ENCODE data around the gene SLC4A5.

The SLC4A5 gene

DNA sequence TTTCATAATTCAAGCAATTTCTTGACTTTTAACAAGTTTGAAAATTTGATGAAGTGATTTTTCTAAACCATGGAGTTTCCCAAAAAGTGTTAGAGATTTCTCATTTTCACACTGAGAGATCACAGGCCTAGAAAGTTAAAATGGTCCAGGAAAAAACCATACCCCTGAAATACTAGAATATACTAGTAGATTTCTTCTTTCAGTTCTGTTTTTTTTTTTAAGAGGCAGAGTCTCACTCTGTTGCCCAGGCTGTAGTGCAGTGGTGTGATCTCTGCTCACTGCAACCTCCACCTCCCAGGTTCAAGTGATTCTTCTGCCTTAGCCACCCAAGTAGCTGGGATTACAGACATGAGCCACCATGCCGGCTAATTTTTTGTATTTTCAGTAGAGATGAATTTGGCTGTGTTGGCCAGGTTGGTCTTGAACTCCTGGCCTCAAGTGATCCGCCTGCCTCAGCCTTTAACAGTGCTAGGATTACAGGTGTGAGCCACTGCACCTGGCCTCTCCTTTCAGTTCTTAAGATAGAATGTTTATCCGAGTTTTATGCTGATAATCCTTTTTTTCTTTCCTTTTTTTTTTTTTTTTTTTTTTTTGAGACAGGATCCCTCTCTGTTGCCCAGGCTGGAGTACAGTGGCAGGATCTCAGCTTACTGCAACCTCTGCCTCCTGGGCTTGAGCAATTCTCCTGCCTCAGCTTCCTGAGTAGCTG, 130.4 kb downstream of the SLC4A5 start:
- CTCF ChIA-PET, result no interaction called here

GRCh38 chr2:74206180-74206688, 137.0 kb downstream of the SLC4A5 start:
- POLR2A ChIA-PET, result no interaction called here
- Histone ChIP-seq H3K36me3 (ENCODE audit: control insufficient read depth in 2 of 2, insufficient read depth in 1 of 2, low read length in 2 of 2) (peaks cover 40 to 42% of the 10 kb centered on the region in 2 experiments), H3K27ac (ENCODE audit: extremely low read depth, low read depth, low read length) (no peak overlapping the region)

More for the DNA sequence above, 130.4 kb downstream of the SLC4A5 start:
- Histone ChIP-seq H3K36me3 (ENCODE audit: control insufficient read depth in 2 of 2, insufficient read depth in 1 of 2, low read length in 2 of 2) (peaks cover 62 to 90% of the 10 kb centered on the region in 2 experiments), H3K4me3 (ENCODE audit: low read depth, low read length) (no peak overlapping the region), H3K4me1 (ENCODE audit: control insufficient read depth, insufficient read depth, low read length) (no peaks in the 10 kb centered on the region), H3K9me3 (ENCODE audit: control insufficient read depth, insufficient read depth, low read depth, low read length) (no peaks in the 10 kb centered on the region), H3K27ac (ENCODE audit: extremely low read depth, low read depth, low read length) (no peak overlapping the region)
- TF ChIP-seq ZNF514 (tag by site-specific recombination; IDR thresholded peaks at IDR 0.05), result no peak
- TF ChIP-seq OVOL3 (tag by site-specific recombination; IDR thresholded peaks at IDR 0.05), result no peak
- no peak for TF ChIP-seq ZNF335 (tag by site-specific recombination; conservative IDR thresholded peaks at IDR 0.05)
- TF ChIP-seq TRIM28 (IDR thresholded peaks at IDR 0.05; ENCODE audit: borderline replicate concordance, low read length), result no peak
- TF ChIP-seq, protein P1, sequence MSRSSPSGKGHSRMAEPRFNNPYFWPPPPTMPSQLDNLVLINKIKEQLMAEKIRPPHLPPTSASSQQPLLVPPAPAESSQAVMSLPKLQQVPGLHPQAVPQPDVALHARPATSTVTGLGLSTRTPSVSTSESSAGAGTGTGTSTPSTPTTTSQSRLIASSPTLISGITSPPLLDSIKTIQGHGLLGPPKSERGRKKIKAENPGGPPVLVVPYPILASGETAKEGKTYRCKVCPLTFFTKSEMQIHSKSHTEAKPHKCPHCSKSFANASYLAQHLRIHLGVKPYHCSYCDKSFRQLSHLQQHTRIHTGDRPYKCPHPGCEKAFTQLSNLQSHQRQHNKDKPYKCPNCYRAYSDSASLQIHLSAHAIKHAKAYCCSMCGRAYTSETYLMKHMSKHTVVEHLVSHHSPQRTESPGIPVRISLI (tag by site-specific recombination; IDR thresholded peaks at IDR 0.05), result peak; percentile 52; the same call in 1 of the 2 replicates
- no peak for TF ChIP-seq ZNF157 (tag by site-specific recombination; IDR thresholded peaks at IDR 0.05)
- no peak for TF ChIP-seq ZNF175 (tag by site-specific recombination; IDR thresholded peaks at IDR 0.05)
- POLR2A ChIA-PET, result interaction anchor here (0.6 kb wide), 1 partner anchor 9 kb away, joined by 18 read pairs; no protein-coding TSS in a partner anchor

DNA sequence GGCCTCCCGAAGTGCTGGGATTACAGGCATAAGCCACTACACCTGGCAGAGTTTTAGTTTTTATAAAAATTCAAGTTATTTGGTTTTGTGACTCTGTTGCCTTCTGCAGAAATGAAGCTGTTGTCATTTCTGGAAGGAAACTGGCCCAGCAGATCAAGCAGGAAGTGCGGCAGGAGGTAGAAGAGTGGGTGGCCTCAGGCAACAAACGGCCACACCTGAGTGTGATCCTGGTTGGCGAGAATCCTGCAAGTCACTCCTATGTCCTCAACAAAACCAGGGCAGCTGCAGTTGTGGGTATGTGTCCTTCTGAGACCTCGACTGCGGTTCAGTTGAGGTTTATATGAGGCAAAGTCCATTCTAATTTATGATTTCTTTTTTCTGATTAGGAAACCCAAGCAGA, 137.6 kb downstream of the SLC4A5 start:
- ChIA-PET CTCF (interaction anchor here (0.6 kb wide), 1 partner anchor 39 kb away, joined by 4 read pairs; no protein-coding TSS in a partner anchor), POLR2A (interaction anchor here (1.0 to 2.4 kb wide), 2 partner anchors 10 to 27 kb away, joined by 3 to 8 read pairs; partner anchors contain the start of gene MOB1A)
- Histone ChIP-seq H3K4me1 (ENCODE audit: control insufficient read depth, insufficient read depth, low read length) (peaks cover 18% of the 10 kb centered on the region), H3K9me3 (ENCODE audit: control insufficient read depth, insufficient read depth, low read depth, low read length) (no peaks in the 10 kb centered on the region), H3K4me3 (ENCODE audit: low read depth, low read length) (no peak overlapping the region), H3K27ac (ENCODE audit: extremely low read depth, low read depth, low read length) (no peak overlapping the region), H3K36me3 (ENCODE audit: control insufficient read depth in 2 of 2, insufficient read depth in 1 of 2, low read length in 2 of 2) (peaks cover 34 to 36% of the 10 kb centered on the region in 2 experiments)
- TF ChIP-seq SP2 (tag by site-specific recombination; IDR thresholded peaks at IDR 0.05) (no peak), ZNF18 (tag by site-specific recombination; IDR thresholded peaks at IDR 0.05) (0 out of 2 replicates have a peak, but pooled peaks have one; percentile 18), ZNF658 (tag by site-specific recombination; IDR thresholded peaks at IDR 0.05) (no peak), MZF1 (tag by site-specific recombination; IDR thresholded peaks at IDR 0.05; ENCODE audit: borderline replicate concordance) (no peak), ZNF843 (tag by site-specific recombination; IDR thresholded peaks at IDR 0.05) (no peak)
- TF ChIP-seq, protein P2, sequence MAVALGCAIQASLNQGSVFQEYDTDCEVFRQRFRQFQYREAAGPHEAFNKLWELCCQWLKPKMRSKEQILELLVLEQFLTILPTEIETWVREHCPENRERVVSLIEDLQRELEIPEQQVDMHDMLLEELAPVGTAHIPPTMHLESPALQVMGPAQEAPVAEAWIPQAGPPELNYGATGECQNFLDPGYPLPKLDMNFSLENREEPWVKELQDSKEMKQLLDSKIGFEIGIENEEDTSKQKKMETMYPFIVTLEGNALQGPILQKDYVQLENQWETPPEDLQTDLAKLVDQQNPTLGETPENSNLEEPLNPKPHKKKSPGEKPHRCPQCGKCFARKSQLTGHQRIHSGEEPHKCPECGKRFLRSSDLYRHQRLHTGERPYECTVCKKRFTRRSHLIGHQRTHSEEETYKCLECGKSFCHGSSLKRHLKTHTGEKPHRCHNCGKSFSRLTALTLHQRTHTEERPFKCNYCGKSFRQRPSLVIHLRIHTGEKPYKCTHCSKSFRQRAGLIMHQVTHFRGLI (tag by site-specific recombination; IDR thresholded peaks at IDR 0.05), result peak; percentile 99

More at GRCh38 chr2:74206180-74206688, 137.0 kb downstream of the SLC4A5 start:
- no peak overlapping the region for H3K4me3 ChIP-seq (ENCODE audit: low read depth, low read length)
- CTCF ChIA-PET, result interaction anchor here (0.6 to 0.7 kb wide), 2 partner anchors 39 to 297 kb away, joined by 3 to 4 read pairs; no protein-coding TSS in a partner anchor
- H3K9me3 ChIP-seq (ENCODE audit: control insufficient read depth, insufficient read depth, low read depth, low read length), result no peaks in the 10 kb centered on the region
- H3K4me1 ChIP-seq (ENCODE audit: control insufficient read depth, insufficient read depth, low read length), result peaks cover 16% of the 10 kb centered on the region
- peak; percentile 40 for TF ChIP-seq ZIC2 (tag by site-specific recombination; IDR thresholded peaks at IDR 0.05)
- TF ChIP-seq ZBTB21 (tag by site-specific recombination; IDR thresholded peaks at IDR 0.05), result peak; percentile 85
- 0 out of 2 replicates have a peak, but pooled peaks have one; percentile 31 for TF ChIP-seq TRIM28 (IDR thresholded peaks at IDR 0.05; ENCODE audit: borderline replicate concordance, low read length)
- peak; percentile 94 for TF ChIP-seq ZNF629 (tag by site-specific recombination; IDR thresholded peaks at IDR 0.05)
- no peak for TF ChIP-seq KLF10 (tag by site-specific recombination; IDR thresholded peaks at IDR 0.05)
- no peak for TF ChIP-seq KLF1 (tag by site-specific recombination; IDR thresholded peaks at IDR 0.05)
- TF ChIP-seq SCRT2 (tag by site-specific recombination; IDR thresholded peaks at IDR 0.05), result peak; percentile 71
- TF ChIP-seq, protein P3, sequence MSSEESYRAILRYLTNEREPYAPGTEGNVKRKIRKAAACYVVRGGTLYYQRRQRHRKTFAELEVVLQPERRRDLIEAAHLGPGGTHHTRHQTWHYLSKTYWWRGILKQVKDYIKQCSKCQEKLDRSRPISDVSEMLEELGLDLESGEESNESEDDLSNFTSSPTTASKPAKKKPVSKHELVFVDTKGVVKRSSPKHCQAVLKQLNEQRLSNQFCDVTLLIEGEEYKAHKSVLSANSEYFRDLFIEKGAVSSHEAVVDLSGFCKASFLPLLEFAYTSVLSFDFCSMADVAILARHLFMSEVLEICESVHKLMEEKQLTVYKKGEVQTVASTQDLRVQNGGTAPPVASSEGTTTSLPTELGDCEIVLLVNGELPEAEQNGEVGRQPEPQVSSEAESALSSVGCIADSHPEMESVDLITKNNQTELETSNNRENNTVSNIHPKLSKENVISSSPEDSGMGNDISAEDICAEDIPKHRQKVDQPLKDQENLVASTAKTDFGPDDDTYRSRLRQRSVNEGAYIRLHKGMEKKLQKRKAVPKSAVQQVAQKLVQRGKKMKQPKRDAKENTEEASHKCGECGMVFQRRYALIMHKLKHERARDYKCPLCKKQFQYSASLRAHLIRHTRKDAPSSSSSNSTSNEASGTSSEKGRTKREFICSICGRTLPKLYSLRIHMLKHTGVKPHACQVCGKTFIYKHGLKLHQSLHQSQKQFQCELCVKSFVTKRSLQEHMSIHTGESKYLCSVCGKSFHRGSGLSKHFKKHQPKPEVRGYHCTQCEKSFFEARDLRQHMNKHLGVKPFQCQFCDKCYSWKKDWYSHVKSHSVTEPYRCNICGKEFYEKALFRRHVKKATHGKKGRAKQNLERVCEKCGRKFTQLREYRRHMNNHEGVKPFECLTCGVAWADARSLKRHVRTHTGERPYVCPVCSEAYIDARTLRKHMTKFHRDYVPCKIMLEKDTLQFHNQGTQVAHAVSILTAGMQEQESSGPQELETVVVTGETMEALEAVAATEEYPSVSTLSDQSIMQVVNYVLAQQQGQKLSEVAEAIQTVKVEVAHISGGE (tag by site-specific recombination; conservative IDR thresholded peaks at IDR 0.05; ENCODE audit: low read depth), result no peak
- 0 out of 2 replicates have a peak, but pooled peaks have one; percentile 12 for TF ChIP-seq SP7 (tag by site-specific recombination; IDR thresholded peaks at IDR 0.05)

Measured in HEK293 (cell line).